Middle frontal gyrus (tissue), 1 donor: ENCODE measurements around the gene PGA5.
A peak's percentile ranks its signal among the peaks of the same experiment; 100 is the strongest.

Experiments used
- DNase-seq: peaks from one replicate; pipeline ENCODE4 v3.0.0-alpha.2; 2015; ENCODE audit warnings: low spot score; ENCODE audit errors: extremely low spot score

Gene PGA5

DNA sequence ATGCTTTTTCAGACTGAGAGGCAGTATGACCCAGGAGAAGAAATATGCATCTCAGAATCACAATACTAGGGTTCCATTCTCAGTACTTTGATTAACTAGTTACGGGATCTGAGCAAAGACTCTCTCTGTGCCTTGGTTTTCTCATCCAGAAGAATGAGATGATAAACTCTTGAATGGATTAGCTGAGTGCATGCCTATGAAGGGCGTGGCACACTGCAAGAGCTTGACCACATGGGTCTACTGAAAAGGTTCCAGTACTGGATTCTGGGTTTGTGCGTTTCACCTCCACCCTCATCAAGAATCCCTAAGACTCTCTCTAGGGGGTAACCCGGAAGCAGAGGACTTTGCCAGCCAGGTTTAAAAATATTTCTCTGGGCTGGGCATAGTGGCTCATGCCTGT is 25.6 kb downstream of the PGA5 start:
- no peak for DNase-seq

DNA sequence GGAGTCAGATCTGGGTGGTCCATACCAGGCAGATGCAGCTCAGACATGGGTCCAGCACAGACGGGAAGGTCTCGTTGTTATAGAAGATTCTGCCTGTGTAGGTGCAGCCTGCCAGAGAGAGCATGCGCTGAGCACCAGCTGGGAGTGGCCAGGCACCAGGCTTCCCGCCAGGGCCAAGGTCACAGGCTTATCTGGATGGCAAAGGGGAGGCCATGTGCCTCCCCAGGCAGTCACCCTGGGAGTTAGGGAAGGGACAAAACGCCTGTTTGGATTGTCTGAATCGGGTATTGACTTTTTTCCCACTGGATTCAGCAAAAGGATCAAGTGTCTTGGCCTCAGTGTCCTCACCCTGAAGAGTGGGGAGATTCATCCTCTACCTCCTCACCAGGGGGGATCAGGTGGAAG is 26.5 kb downstream of the PGA5 start:
- no peak for DNase-seq

- no peak for DNase-seq
These were observed 27.7 kb downstream of the PGA5 start for GRCh38 chr11:61268588-61269250.

DNA sequence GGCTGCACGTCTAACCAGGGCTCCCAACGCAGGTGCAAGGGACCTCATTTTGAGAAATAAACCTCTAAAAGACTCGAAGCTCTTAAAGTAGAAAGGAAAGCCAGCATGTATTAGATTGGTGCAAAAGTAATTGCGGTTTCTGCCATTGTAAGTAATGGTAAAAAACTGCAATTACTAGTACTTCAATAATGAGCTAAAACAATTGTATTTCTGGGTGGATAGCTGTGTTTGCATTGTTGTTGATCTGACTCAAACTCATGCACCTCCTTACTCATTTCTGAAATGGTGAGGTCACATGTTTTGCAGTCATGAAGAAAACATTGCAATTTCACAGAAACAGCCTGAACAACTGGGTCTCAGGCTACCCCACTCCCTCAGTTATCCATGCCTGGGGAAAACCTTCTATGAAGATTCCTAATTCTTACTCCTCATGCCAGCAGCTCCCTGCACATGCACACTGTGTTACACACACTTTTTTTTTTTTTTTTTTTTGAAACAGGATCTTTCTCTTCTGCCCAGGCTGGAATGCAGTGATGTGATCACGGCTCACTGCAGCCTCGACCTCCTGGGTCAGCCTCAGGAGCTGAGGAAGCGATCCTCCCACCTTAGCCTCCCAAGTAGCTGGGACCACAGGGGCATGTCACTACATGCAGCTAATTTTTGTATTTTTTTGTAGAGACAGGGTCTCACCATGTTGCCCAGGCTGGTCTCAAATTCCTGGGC is 29.5 kb downstream of the PGA5 start:
- DNase-seq, result no peak

DNA sequence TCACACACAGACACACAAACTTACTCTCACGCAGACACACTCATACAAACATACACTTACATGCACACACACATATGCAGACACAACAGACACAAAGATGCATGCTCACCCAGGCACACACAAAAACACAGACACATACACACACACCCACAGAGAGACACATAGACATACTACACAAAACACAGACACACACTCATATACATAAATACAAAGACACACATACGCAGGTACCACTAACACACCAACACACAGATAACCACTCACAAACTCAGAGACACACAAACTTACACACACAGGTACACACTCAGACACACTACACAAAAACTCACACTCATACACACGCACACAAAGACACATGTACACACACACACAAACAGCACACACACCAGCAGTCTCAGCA is 31.8 kb downstream of the PGA5 start:
- DNase-seq, result no peak

DNA sequence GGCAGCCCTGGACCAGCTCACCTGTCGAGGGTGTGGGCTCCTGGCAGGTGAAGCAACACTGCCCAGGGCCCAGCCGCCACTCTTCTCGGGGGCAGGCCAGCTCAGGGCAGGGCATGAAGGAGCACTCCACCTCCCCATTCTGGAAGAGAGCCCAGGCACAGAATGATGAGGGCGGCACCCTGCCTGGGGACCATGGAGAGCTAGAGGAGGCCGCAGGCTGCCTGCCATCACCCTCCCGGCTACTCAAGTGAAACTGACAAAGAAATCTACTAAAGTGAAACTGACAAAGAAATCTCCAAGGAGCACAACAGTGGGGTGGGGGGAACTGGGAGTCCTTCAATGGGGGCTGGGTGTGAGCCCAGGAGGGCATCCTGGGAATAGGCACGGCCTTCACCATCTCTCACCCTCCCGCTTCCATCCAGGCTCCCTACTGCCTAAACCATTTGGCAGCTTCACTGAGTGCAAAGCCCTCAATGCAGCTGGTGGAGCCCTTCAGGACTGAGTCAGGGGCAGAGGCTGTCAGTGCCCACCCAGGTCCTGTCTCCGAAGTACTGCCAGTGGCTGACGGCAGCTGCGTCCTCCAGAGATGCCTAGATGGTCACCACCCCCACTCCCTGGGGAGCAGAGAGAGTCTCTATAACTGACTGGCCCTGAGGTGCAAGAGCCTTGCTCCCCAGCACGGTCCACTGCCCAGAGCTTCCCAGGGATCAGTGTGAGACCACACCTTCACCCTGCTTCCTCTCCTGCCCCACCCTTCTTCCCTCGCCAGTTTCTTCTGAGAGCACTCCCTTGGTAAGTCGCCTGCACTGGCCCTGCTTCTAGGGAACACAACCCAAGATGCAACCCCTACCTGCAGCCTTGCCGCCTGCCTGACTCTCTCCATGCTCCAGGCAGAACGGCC is 32.5 kb downstream of the PGA5 start:
- peak; percentile 13 for DNase-seq

GRCh38 chr11:61274084-61274483 is 33.1 kb downstream of the PGA5 start:
- DNase-seq, result no peak

DNA sequence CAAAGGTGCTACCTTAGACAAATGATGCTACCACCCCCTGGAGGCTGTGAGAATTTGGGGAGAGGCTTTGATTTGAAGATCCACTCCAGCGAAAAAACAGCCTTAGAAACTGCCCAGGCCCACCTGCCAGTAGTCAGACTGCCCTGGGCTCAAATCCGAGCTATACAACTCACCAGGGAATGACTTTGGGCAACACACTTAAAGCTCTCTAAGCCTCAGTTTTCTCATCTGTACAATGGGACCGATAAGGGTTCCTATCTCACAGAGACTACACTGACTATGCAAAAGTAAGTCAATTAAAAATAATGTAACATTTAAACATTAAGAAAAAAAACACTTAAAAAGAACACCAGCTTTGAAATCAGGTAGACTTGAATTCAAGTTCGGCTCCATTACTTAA is 34.2 kb downstream of the PGA5 start:
- DNase-seq, result no peak

DNA sequence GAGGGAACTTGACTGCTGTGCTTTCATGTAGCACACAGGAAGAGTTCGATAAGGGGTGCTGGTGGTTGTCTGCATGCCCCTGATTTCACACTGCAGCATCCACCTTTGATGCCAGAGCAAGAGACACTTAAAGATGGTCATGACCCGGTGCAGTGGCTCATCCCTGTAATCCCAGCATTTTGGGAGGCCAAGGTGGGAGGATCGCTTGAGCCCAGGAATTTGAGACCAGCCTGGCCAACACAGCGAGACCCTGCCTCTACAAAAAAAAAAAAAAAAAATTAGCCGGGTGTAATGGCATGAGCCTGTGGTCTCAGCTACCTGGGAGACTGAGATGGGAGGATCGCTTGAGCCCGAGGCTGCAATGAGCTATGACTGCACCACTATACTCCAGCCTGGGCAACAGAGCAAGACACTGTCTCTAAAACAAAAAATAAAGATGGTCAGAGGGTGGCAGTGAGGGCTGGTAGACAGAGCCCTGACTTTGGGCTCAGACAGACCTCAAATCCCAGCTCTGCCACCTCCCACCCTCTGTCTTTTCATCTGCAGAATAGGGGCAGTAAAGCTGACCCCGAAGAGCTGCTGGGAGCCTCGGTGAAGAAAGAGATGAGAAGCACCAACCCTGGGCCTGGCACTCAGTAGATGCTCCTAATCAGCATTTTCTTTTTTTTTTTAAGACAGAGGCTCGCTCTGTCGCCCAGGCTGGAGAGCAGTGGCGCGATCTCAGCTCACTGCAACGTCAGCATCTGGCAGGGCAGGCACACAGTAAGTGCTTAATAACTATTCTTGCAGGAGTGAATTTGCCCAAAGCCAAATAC is 36.4 kb downstream of the PGA5 start:
- peak; percentile 6 for DNase-seq

- no peak for DNase-seq
These were observed 37.1 kb downstream of the PGA5 start for GRCh38 chr11:61278001-61278470.

- no peak for DNase-seq
These were observed 39.1 kb downstream of the PGA5 start for GRCh38 chr11:61279934-61280659.

DNA sequence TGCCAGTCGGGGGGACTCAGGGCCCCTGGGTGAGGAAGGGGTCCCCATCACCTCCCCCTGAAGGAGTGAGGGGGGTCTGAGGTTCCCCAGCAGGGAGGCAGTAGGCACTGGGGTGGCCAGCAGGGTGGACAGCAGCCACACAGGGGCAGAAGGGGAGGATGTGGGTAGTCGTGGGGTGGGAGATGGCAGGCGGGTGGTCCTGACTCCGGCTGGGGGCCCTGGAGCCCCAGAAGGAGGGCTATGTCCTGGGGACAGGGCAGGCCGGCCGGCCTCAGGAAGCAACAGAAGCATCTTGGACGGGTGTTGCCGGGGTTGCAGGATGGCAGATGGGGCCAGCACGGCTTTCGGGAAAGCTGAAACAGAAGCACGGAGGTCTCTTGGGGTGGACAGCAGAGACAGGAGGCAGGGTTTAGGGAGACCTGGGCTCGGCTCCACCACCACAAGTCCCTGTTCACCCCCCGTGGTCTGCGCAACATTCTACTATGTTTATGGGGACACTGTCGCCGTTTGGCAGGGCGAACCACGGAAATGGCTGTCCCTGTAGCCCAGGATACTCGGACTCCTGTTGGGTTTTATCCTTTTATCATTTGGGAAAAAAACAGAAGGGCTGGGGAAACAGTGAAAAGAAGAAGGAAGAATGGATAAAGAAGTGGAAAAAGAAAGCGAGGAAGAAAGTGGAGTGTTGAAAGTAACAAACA is 40.1 kb downstream of the PGA5 start:
- DNase-seq, result no peak

DNA sequence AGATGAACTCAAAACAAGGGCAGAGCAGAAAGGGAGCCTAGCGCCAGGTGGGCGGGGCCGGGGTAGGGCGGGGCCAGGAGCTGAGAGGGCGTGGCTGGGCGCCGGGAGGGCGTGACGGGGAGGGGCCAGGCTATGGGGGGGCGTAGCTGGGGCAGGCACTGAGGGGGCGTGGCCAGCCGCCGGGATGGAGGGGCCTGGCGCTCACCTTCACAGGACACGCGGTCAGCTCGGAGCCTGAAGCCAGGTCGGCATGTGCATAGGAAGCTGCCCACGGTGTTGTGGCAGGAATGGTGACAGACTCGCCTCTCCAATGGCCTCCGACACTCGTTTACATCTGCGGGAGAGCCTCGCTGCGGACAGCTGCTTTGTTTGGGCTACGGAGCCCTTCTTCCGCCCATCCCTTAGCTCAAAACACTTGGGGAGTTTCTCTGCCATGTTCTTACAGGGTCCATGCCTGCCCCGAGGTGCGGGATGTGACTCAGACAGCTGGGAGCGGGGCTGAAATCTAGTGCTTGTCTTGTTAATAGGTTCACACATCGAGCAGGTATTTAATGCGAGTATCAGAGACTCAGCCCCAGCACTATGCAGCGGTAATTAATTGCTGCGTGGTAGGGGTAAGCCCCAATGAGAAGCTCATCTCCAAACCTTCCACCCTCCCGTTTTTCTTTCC is 40.7 kb downstream of the PGA5 start:
- DNase-seq, result no peak

GRCh38 chr11:61283613-61284012 is 42.6 kb downstream of the PGA5 start:
- no peak for DNase-seq

- DNase-seq, result no peak
These were observed 46.5 kb downstream of the PGA5 start for GRCh38 chr11:61287338-61287977.

GRCh38 chr11:61290905-61291690 is 50.1 kb downstream of the PGA5 start:
- no peak for DNase-seq

- DNase-seq, result no peak
These were observed 51.4 kb downstream of the PGA5 start for GRCh38 chr11:61292356-61292755.
